Activated T-cell treated with anti-CD3 and anti-CD28 coated beads, Interleukin-2, amount 50 U/mL, for 4 hours (primary cell): ENCODE measurements around the gene NCMAP. TPM values are rescaled to one million over a fixed set of nuclear protein-coding genes. Genes with fewer than 3 reads are reported as not detected.
A peak's percentile ranks its signal among the peaks of the same experiment; 100 is the strongest.
"Not testable (repeated sequence)": the region's sequence is repeated elsewhere in the genome, so short reads cannot be mapped to it uniquely, and the experiment has no call there.

Source experiments
- ATAC-seq, 2 donors: fragments of 200-7000 bp; cut with Tn5 transposase; one replicate each; pipeline ENCODE4 v1.10.0; 2021
- DNase-seq: peaks from one replicate; pipeline ENCODE4 v3.0.0-alpha.2; 2020
- H3K27me3 Mint-ChIP-seq: one replicate; pipeline ENCODE4 v1.8.0; 2021; ENCODE audit warnings: low read depth, mixed read lengths
- H3K36me3 Mint-ChIP-seq: one replicate; pipeline ENCODE4 v1.8.0; 2022; ENCODE audit warnings: mixed read lengths; ENCODE audit not compliant: insufficient read depth
- H3K4me1 Mint-ChIP-seq: one replicate; pipeline ENCODE4 v1.8.0; 2021; ENCODE audit warnings: low read depth, mixed read lengths
- H3K4me3 Mint-ChIP-seq: one replicate; pipeline ENCODE4 v1.8.0; 2021; ENCODE audit warnings: mild to moderate bottlenecking, moderate library complexity, mixed read lengths
- H3K9me3 Mint-ChIP-seq: one replicate; pipeline ENCODE4 v1.8.0; 2021; ENCODE audit warnings: mixed read lengths
- total RNA-seq, 3 donors: library from RNA; stranded (reverse); gene quantifications; one replicate each; pipeline ENCODE4 v1.2.1, GENCODE V29; 2021

Gene NCMAP
- total RNA-seq, 3 donors from 2014 or later = 0.08 to 0.10 TPM; not detected in 1

- peaks cover 25% of the 10 kb centered on the region for H3K36me3 Mint-ChIP-seq
- H3K4me3 Mint-ChIP-seq = not testable (repeated sequence)
Observed at GRCh38 chr1:24529292-24529691, 26.6 kb upstream of the NCMAP start.

GRCh38 chr1:24535021-24535424 is 20.9 kb upstream of the NCMAP start:
- Mint-ChIP-seq H3K36me3 (peaks cover 30% of the 10 kb centered on the region), H3K9me3 (no peaks in the 10 kb centered on the region), H3K27me3 (no peaks in the 10 kb centered on the region), H3K4me1 (peaks cover 72% of the 10 kb centered on the region), H3K4me3 (peak overlapping the region; percentile 80)
- ATAC-seq (peak; percentile 81 to 85), DNase-seq (peak; percentile 59)

More at GRCh38 chr1:24529292-24529691, 26.6 kb upstream of the NCMAP start:
- ATAC-seq, DNase-seq, H3K9me3 Mint-ChIP-seq, H3K27me3 Mint-ChIP-seq: not testable (repeated sequence)
- peaks cover 66% of the 10 kb centered on the region for H3K4me1 Mint-ChIP-seq

GRCh38 chr1:24535778-24536177 is 20.1 kb upstream of the NCMAP start:
- H3K4me1 Mint-ChIP-seq = peaks cover 75% of the 10 kb centered on the region
- no peak for DNase-seq
- no peak for ATAC-seq
- no peaks in the 10 kb centered on the region for H3K27me3 Mint-ChIP-seq
- no peaks in the 10 kb centered on the region for H3K9me3 Mint-ChIP-seq
- H3K36me3 Mint-ChIP-seq = peaks cover 28% of the 10 kb centered on the region
- peak overlapping the region; percentile 80 for H3K4me3 Mint-ChIP-seq

GRCh38 chr1:24536391-24536840 is 19.5 kb upstream of the NCMAP start:
- H3K4me3 Mint-ChIP-seq = peak overlapping the region; percentile 80
- peak; percentile 54 for DNase-seq
- peaks cover 25% of the 10 kb centered on the region for H3K36me3 Mint-ChIP-seq
- H3K4me1 Mint-ChIP-seq = peaks cover 79% of the 10 kb centered on the region
- H3K9me3 Mint-ChIP-seq = no peaks in the 10 kb centered on the region
- H3K27me3 Mint-ChIP-seq = no peaks in the 10 kb centered on the region
- peak; percentile 59 to 60 for ATAC-seq

GRCh38 chr1:24540051-24540905 is 15.6 kb upstream of the NCMAP start:
- DNase-seq (no peak), ATAC-seq (peak; percentile 60)
- Mint-ChIP-seq H3K9me3 (no peaks in the 10 kb centered on the region), H3K4me3 (peak overlapping the region; percentile 36), H3K27me3 (no peaks in the 10 kb centered on the region), H3K36me3 (peaks cover 13% of the 10 kb centered on the region), H3K4me1 (peaks cover 77% of the 10 kb centered on the region)

GRCh38 chr1:24540906-24541710 is 14.8 kb upstream of the NCMAP start:
- ATAC-seq (peak; percentile 64 to 65), DNase-seq (no peak)
- Mint-ChIP-seq H3K27me3 (no peaks in the 10 kb centered on the region), H3K9me3 (no peaks in the 10 kb centered on the region), H3K4me3 (peak overlapping the region; percentile 36), H3K36me3 (peaks cover 10% of the 10 kb centered on the region), H3K4me1 (peaks cover 76% of the 10 kb centered on the region)

- Mint-ChIP-seq H3K27me3 (no peaks in the 10 kb centered on the region), H3K9me3 (no peaks in the 10 kb centered on the region), H3K4me1 (peaks cover 69% of the 10 kb centered on the region), H3K4me3 (peak overlapping the region; percentile 33), H3K36me3 (peaks cover 5% of the 10 kb centered on the region)
- ATAC-seq = no peak
- no peak for DNase-seq
Observed at GRCh38 chr1:24541711-24542346, 14.1 kb upstream of the NCMAP start.

GRCh38 chr1:24544239-24544638 is 11.6 kb upstream of the NCMAP start:
- Mint-ChIP-seq H3K4me1 (peaks cover 51% of the 10 kb centered on the region), H3K4me3 (no peak overlapping the region), H3K27me3 (no peaks in the 10 kb centered on the region), H3K36me3 (no peaks in the 10 kb centered on the region), H3K9me3 (no peaks in the 10 kb centered on the region)
- DNase-seq = no peak
- no peak for ATAC-seq

- no peak overlapping the region for H3K4me3 Mint-ChIP-seq
- H3K9me3 Mint-ChIP-seq = no peaks in the 10 kb centered on the region
- no peak for ATAC-seq
- H3K36me3 Mint-ChIP-seq = no peaks in the 10 kb centered on the region
- H3K27me3 Mint-ChIP-seq = no peaks in the 10 kb centered on the region
- no peak for DNase-seq
- H3K4me1 Mint-ChIP-seq = peaks cover 37% of the 10 kb centered on the region
Observed at GRCh38 chr1:24545662-24546061, 10.2 kb upstream of the NCMAP start.

GRCh38 chr1:24547195-24547594 is 8.7 kb upstream of the NCMAP start:
- no peaks in the 10 kb centered on the region for H3K36me3 Mint-ChIP-seq
- H3K9me3 Mint-ChIP-seq = no peaks in the 10 kb centered on the region
- no peak for DNase-seq
- no peak overlapping the region for H3K4me3 Mint-ChIP-seq
- H3K4me1 Mint-ChIP-seq = peaks cover 23% of the 10 kb centered on the region
- H3K27me3 Mint-ChIP-seq = no peaks in the 10 kb centered on the region
- no peak for ATAC-seq

GRCh38 chr1:24548070-24548469 is 7.8 kb upstream of the NCMAP start:
- H3K9me3 Mint-ChIP-seq = no peaks in the 10 kb centered on the region
- H3K4me3 Mint-ChIP-seq = no peak overlapping the region
- no peaks in the 10 kb centered on the region for H3K36me3 Mint-ChIP-seq
- no peak for ATAC-seq
- peaks cover 20% of the 10 kb centered on the region for H3K4me1 Mint-ChIP-seq
- no peaks in the 10 kb centered on the region for H3K27me3 Mint-ChIP-seq
- DNase-seq = no peak

- not testable (repeated sequence) for H3K27me3 Mint-ChIP-seq
Observed at GRCh38 chr1:24549210-24549609, 6.7 kb upstream of the NCMAP start.

GRCh38 chr1:24551290-24551959 is 4.5 kb upstream of the NCMAP start:
- peaks cover 9% of the 10 kb centered on the region for H3K4me1 Mint-ChIP-seq
- DNase-seq = no peak
- H3K4me3 Mint-ChIP-seq = no peak overlapping the region
- peaks cover 2% of the 10 kb centered on the region for H3K27me3 Mint-ChIP-seq
- no peaks in the 10 kb centered on the region for H3K36me3 Mint-ChIP-seq
- ATAC-seq = no peak
- no peaks in the 10 kb centered on the region for H3K9me3 Mint-ChIP-seq

More at GRCh38 chr1:24549210-24549609, 6.7 kb upstream of the NCMAP start:
- not testable (repeated sequence) for DNase-seq, H3K36me3 Mint-ChIP-seq, ATAC-seq, H3K9me3 Mint-ChIP-seq, H3K4me3 Mint-ChIP-seq
- H3K4me1 Mint-ChIP-seq = peaks cover 20% of the 10 kb centered on the region
